Erythroblast (primary cell): ENCODE data around the gene CCDC88B.

Experiments
- GATA1 ChIP-seq: IDR thresholded peaks from 2 replicates; pipeline ENCODE4 v1.6.1; 2011; ENCODE audit warnings: low read depth, mild to moderate bottlenecking, control low read depth, low read length, moderate library complexity
- POLR2A ChIP-seq: IDR thresholded peaks from 2 replicates; pipeline ENCODE4 v1.6.1; 2011; ENCODE audit warnings: mild to moderate bottlenecking, low read length

DNA sequence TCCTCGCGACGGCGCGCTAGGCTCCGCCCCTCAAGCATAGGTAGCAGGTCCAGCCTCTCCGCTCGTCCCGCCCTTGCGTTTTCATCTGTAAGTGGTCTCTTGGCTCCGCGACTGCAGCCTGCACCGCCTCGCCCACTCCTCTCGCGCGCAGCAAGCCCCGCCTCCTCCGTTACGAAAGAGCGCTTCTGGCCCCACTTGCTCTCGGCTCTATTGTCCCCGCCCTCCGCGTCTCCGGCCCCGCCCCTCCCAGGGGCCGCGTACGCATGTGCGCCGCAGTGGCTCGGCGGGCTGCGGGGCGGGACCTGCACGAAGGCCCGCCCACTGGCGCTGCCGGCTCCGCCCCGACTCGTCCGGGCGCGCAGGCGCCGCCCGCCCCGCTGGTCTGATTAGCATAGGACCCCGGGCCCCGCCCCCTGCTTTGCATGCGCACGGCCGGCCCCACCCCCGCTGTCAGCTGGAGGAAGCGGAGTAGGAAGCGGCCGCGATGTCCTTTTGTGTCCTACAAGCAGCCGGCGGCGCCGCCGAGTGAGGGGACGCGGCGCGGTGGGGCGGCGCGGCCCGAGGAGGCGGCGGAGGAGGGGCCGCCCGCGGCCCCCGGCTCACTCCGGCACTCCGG is 34.8 kb upstream of the CCDC88B start, which contains the start of gene ESRRA:
- TF ChIP-seq POLR2A (no peak), GATA1 (no peak)
